Spleen (tissue), 11 donors: ENCODE results near the gene DGKE. TPM values are rescaled to one million over a fixed set of nuclear protein-coding genes. Genes with fewer than 3 reads are reported as not detected.

Experiments
- DNase-seq: peaks from one replicate; pipeline ENCODE4 v3.0.0-alpha.2; 2020
- H3K27ac ChIP-seq, 8 donors: fragments of 200-600 bp; sonication (generic) in 7 of 8; 1 replicate in 4 of 8; 2 replicates in 4 of 8; pipeline versions ENCODE4 v1.5.0 to v1.8.0; 2016 to 2021; ENCODE audit warnings: inconsistent platforms in 4 of 8, mild to moderate bottlenecking in 4 of 8, moderate library complexity in 1 of 8
- H3K27me3 ChIP-seq, 7 donors: fragments of 200-600 bp; sonication (generic) in 6 of 7; replicated peaks in 1 of 7; 1 replicate in 4 of 7; 2 replicates in 3 of 7; pipeline versions ENCODE4 v1.5.0 to v1.8.0; 2016 to 2021; ENCODE audit warnings: inconsistent platforms in 3 of 7, mild to moderate bottlenecking in 1 of 7
- H3K36me3 ChIP-seq, 6 donors: fragments of 200-600 bp; sonication (generic) in 5 of 6; 1 replicate in 4 of 6; 2 replicates in 2 of 6; pipeline versions ENCODE4 v1.5.0 to v1.8.0; 2016 to 2021; ENCODE audit warnings: inconsistent platforms in 2 of 6
- H3K4me1 ChIP-seq, 6 donors: fragments of 200-600 bp; sonication (generic) in 5 of 6; 1 replicate in 3 of 6; 2 replicates in 3 of 6; pipeline versions ENCODE4 v1.5.0 to v1.8.0; 2016 to 2021; ENCODE audit warnings: inconsistent platforms in 3 of 6
- H3K4me3 ChIP-seq, 8 donors: fragments of 200-600 bp; sonication (generic) in 7 of 8; 1 replicate in 4 of 8; 2 replicates in 4 of 8; pipeline versions ENCODE4 v1.5.0 to v1.8.0; 2016 to 2021; ENCODE audit warnings: inconsistent platforms in 4 of 8, mild to moderate bottlenecking in 4 of 8, moderate library complexity in 2 of 8
- H3K9me3 ChIP-seq, 8 donors: fragments of 200-600 bp; sonication (generic) in 7 of 8; 1 replicate in 4 of 8; 2 replicates in 4 of 8; pipeline versions ENCODE4 v1.5.0 to v1.8.0; 2016 to 2021; ENCODE audit warnings: inconsistent platforms in 4 of 8
- POLR2A ChIP-seq, 3 donors: fragments of 450-650 bp; IDR thresholded peaks; one replicate each; pipeline ENCODE4 v1.5.1; 2017; ENCODE audit warnings: antibody characterized with exemption in 3 of 3, mild to moderate bottlenecking in 1 of 3
- POLR2AphosphoS5 ChIP-seq, 3 donors: sonication (generic); formaldehyde crosslinking; IDR thresholded peaks; one replicate each; pipeline ENCODE4 v1.5.1; 2017; ENCODE audit warnings: antibody characterized with exemption in 3 of 3
- WGBS, 5 donors: extraction: QIAGEN DNeasy Blood & Tissue Kit in 3 of 5; methylation state at CpG; one replicate each; pipeline versions ENCODE4 v1.1.5 to v1.1.7; 2013 to 2018; 5-methylcytosine and 5-hydroxymethylcytosine counted together
- intact Hi-C: fragments of 100-400 bp; cut with DNase I; formaldehyde crosslinking; loops from one replicate; pipeline ENCODE4 v1.15.0; 2023; ENCODE audit warnings: low total_unique reads
- polyA plus RNA-seq, 3 donors: library from polyadenylated mRNA; stranded (reverse); fragments of 200-250 nt; gene quantifications; one replicate each; pipeline ENCODE4 v1.2.1, GENCODE V29; 2013
- total RNA-seq, 7 donors: library from RNA; depleted of rRNA in 3 of 7; stranded (reverse); fragments of >200 nt in 3 of 7; fragmentation: NEBNext Ultra II Directional in 4 of 7; extraction: Animal tissue kit (Norgen Biotek cat#: 25700) in 4 of 7; gene quantifications; one replicate each; pipeline versions ENCODE4 v1.1.0 to v1.2.1, GENCODE V29; 2016 to 2021
- TF ChIP-seq, protein P1 (sequence below), 11 experiments: fragments of 200-600 bp in 7 of 11; fragments of 450-650 bp in 4 of 11; sonication (generic) in 4 of 11; IDR thresholded peaks in 8 of 11; conservative IDR thresholded peaks in 3 of 11; 1 replicate in 7 of 11; 2 replicates in 4 of 11; pipeline versions ENCODE4 v1.4.0 to v1.8.0; 2016 to 2021; ENCODE audit warnings: antibody characterized with exemption in 11 of 11, inconsistent platforms in 4 of 11, mild to moderate bottlenecking in 1 of 11
- donor health status: healthy with polysubstance abuse.
- donor health status: DM: no; HTN: no; CAD: no; lungs with moderate emphysema.
- donor health status: DM: no; HTN: no; CAD: no.
- donor health status: Bipolar disorder and iron deficiency.
- donor health status: healthy.
- donor health status: DM: no; HTN: no; CAD: no.
- donor health status: DM: yes; HTN: yes; CAD: no.

Gene DGKE
- total and polyA plus RNA-seq, 10 donors: 2.3 to 37.3 (median 22.2) TPM

DNA sequence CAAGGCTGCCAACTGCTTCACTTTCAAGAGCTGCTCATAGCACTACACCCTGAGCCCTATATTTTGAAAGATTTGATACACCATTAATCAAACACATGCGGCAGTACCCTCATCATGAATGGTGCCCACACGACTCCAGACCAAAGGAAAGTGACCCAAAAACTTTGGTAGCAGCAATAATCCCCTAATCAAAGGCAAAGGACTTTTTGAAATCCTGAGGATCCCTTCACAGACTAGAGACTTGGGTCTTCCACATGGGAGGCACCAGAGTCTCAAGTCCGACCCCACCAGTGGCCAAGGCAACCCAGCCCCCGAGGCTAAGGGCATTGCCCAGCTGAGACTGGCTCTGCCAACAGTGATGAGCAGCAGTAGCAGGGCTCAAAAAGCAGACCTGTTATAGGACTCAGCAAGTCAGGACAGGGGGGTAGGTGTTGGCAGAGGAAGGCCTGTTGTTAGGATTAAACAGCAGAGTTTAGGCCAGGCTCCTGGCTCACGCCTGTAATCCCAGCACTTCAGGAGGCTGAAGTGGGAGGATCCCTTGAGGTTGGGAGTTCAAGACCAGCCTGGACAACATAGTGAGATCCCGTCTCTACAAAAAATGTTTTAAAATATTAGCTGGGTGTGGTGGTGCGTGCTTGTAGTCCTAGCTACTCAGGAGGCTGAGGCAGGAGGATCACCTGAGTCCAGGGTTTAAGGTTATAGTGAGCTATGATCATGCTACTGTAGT is 76.7 kb downstream of the DGKE start:
- no peaks in the 10 kb centered on the region for H3K9me3 ChIP-seq
- intact Hi-C loops: no loop called here
- H3K36me3 ChIP-seq: peaks cover 3 to 55% (median 21%) of the 10 kb centered on the region in 6 donors
- H3K27me3 ChIP-seq: no peaks in the 10 kb centered on the region
- TF ChIP-seq POLR2AphosphoS5 (IDR thresholded peaks at IDR 0.05) (no peak), POLR2A (IDR thresholded peaks at IDR 0.05) (no peak)
- TF ChIP-seq, protein P1, sequence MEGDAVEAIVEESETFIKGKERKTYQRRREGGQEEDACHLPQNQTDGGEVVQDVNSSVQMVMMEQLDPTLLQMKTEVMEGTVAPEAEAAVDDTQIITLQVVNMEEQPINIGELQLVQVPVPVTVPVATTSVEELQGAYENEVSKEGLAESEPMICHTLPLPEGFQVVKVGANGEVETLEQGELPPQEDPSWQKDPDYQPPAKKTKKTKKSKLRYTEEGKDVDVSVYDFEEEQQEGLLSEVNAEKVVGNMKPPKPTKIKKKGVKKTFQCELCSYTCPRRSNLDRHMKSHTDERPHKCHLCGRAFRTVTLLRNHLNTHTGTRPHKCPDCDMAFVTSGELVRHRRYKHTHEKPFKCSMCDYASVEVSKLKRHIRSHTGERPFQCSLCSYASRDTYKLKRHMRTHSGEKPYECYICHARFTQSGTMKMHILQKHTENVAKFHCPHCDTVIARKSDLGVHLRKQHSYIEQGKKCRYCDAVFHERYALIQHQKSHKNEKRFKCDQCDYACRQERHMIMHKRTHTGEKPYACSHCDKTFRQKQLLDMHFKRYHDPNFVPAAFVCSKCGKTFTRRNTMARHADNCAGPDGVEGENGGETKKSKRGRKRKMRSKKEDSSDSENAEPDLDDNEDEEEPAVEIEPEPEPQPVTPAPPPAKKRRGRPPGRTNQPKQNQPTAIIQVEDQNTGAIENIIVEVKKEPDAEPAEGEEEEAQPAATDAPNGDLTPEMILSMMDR (IDR thresholded peaks at IDR 0.05 in 8 of 11, conservative IDR thresholded peaks at IDR 0.05 in 3 of 11): no peak
- H3K4me1 ChIP-seq: peaks cover 49 to 92% (median 84%) of the 10 kb centered on the region in 6 donors
- DNase-seq: no peak
- 68 to 74% (median 71%) methylated on average over 7 of the region's 7 CpGs for WGBS, 5 donors
- peak overlapping the region; percentile 53 to 98 (median 96) for H3K27ac ChIP-seq
- H3K4me3 ChIP-seq: peak overlapping the region in 7 of 8 donors; percentile 74 to 99 (median 92)

DNA sequence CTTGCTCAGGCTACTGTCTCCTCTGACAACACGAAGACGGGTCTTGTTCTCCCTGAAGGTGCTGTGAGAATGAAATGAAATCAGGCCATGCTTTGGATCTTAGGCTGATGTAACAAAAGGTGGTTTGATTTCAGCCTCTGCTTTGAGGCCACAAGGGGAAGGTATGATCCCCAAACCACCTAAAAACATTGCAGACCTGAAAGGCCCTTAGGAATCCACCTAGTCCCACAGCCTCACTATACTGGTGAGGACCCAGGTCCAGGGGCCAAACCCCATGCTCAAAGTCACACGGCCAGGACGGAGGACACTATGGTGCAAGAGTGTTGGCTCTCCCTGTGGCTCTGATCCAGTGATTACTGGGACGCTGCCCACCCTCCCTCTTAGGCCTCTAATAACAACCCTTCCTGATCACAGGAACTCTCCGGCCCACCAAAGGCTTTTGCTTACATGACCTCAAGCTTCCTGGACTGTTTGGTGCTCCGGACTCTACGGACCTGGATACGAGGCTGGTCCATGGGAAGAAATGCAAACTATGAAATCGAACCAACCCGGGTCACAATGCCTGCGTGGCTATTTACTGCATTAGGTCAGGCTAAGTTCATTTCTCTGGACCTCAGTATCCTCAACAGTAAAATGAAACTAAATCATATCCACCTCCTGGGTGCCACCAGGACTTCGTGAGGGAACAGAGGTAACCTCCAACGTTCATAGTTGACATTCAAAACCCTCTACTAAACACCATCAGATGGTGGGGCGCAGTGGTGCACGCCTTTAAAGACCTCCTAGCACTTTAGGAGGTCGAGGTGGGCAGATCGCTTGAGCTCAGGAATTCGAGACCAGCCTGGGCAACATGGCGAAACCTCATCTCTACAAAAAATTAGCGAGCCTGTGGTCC is 78.4 kb downstream of the DGKE start:
- 23 to 54% (median 33%) methylated on average over 16 to 21 of the region's 21 CpGs for WGBS, 5 donors

DNA sequence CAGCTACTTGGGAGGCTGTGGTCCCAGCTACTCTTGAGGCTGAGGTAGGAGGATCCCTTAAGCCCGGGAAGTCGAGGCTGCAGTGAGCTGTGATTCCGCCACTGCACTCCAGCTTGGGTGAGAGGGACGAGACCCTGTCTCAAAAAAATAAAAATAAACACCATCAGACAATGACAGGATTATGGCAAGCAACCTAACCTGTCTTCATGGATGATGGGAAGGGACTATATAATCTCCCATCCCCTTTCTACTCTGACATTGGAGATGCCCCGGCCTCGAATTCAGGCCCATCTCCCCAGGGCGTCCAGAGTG is 79.0 kb downstream of the DGKE start:
- Histone ChIP-seq H3K36me3 (peaks cover 0 to 32% (median under 1%) of the 10 kb centered on the region in 6 donors), H3K4me1 (peaks cover 46 to 85% (median 72%) of the 10 kb centered on the region in 6 donors), H3K9me3 (peaks cover 0 to 11% (median under 1%) of the 10 kb centered on the region in 8 donors), H3K27ac (peak overlapping the region; percentile 93 to 98 (median 96)), H3K4me3 (peak overlapping the region; percentile 74 to 99 (median 92)), H3K27me3 (no peaks in the 10 kb centered on the region)
- no peak for DNase-seq
- 13 to 27% (median 17%) methylated on average over 6 to 7 of the region's 7 CpGs for WGBS, 5 donors
- intact Hi-C loops: no loop called here
- TF ChIP-seq POLR2AphosphoS5 (IDR thresholded peaks at IDR 0.05): no peak
- TF ChIP-seq, protein P1 (IDR thresholded peaks at IDR 0.05 in 8 of 11, conservative IDR thresholded peaks at IDR 0.05 in 3 of 11): no peak

More for the DNA sequence above, 78.4 kb downstream of the DGKE start:
- Histone ChIP-seq H3K9me3 (peaks cover 0 to 5% (median 0%) of the 10 kb centered on the region in 8 donors), H3K27me3 (no peaks in the 10 kb centered on the region), H3K27ac (peak overlapping the region; percentile 93 to 98 (median 96)), H3K4me3 (peak overlapping the region; percentile 74 to 99 (median 92)), H3K4me1 (peaks cover 51 to 92% (median 78%) of the 10 kb centered on the region in 6 donors), H3K36me3 (peaks cover 0 to 38% (median 7%) of the 10 kb centered on the region in 6 donors)
- intact Hi-C loops: no loop called here
- peak in 1 of 3 donors; percentile 39 for TF ChIP-seq POLR2AphosphoS5 (IDR thresholded peaks at IDR 0.05)
- TF ChIP-seq POLR2A (IDR thresholded peaks at IDR 0.05): no peak
- TF ChIP-seq, protein P1 (IDR thresholded peaks at IDR 0.05 in 8 of 11, conservative IDR thresholded peaks at IDR 0.05 in 3 of 11): no peak
- DNase-seq: no peak
